Measurements from ENCODE around the gene SFMBT2. TPM values are rescaled to one million over a fixed set of nuclear protein-coding genes. Genes with fewer than 3 reads are reported as not detected.
"Not testable (repeated sequence)": the region's sequence is repeated elsewhere in the genome, so short reads cannot be mapped to it uniquely, and the experiment has no call there.

Gene SFMBT2
- total and polyA plus RNA-seq, 10 of the 15 experiments (the other 5 are each of a cell fraction or from before 2014, with no cell fraction given) = 2.8 to 29.6 (median 15.1) TPM

DNA sequence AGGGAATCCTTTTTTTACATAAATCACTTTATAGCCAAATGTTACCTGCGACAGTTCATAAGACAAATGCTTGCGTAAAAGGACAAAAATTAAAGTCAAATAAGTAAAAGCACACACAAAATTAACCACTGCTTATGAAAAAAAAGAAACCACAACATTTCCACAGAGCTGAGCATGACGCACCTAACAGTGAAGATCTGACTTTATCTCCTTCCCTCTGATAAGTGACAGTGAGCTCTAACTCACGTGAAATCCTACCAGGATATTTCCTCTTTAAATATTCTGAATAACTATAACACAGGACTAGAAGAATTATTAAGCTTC is 225.5 kb downstream of the SFMBT2 start:
- H3K4me3 ChIP-seq = no peak overlapping the region
- RAD21 ChIA-PET (ENCODE audit: unreplicated experiment) = no interaction called here
- CTCF ChIA-PET = no interaction called here
- DNase-seq (ENCODE audit: low read depth, low spot score) (no peak), FAIRE-seq (no peak), ATAC-seq (no peak)
- no peak overlapping the region for H2AFZ ChIP-seq (ENCODE audit: control insufficient read depth, low read depth, low read length)
- BruUV-seq (replicated peaks) = no TSS peak
- peaks cover 6% of the 10 kb centered on the region; the same call in 1 of the 2 replicates for H3K4me1 ChIP-seq (ENCODE audit: control insufficient read depth, insufficient read depth, low read length)
- TF ChIP-seq EED (IDR thresholded peaks at IDR 0.05; ENCODE audit: low read depth) (no peak), RUNX3 (IDR thresholded peaks at IDR 0.05; ENCODE audit: low read length) (peak; percentile 45)
- no peak overlapping the region; the same call in 1 of the 2 replicates for H3K4me2 ChIP-seq (ENCODE audit: control insufficient read depth, insufficient read depth)
- in situ Hi-C loops (cut with MboI) (no loop called here), intact Hi-C loops (cut with micrococcal nuclease; ENCODE audit: unreplicated experiment) (no loop called here)
- no peaks in the 10 kb centered on the region for H3K27me3 ChIP-seq (replicated peaks in 1 of 2; ENCODE audit: control insufficient read depth in 2 of 2, insufficient read depth in 2 of 2, low read length in 1 of 2)
- no peaks in the 10 kb centered on the region for H4K20me1 ChIP-seq (ENCODE audit: control insufficient read depth, insufficient read depth)
- H3K79me2 ChIP-seq (ENCODE audit: control insufficient read depth, insufficient read depth, low read length) = no peaks in the 10 kb centered on the region
- POLR2A ChIA-PET = no interaction called here
- H3K9ac ChIP-seq (ENCODE audit: control insufficient read depth, insufficient read depth, low read length) = no peak overlapping the region
- peak overlapping the region; percentile 78 for H3K27ac ChIP-seq (ENCODE audit: control insufficient read depth, insufficient read depth)
- SMC1A ChIA-PET (ENCODE audit: uncharacterized antibody, unreplicated experiment) = no interaction called here
- peaks cover 7% of the 10 kb centered on the region; the same call in 2 of the 3 replicates for H3K9me3 ChIP-seq (replicated peaks; ENCODE audit: control insufficient read depth, insufficient read depth, low read length)
- H3K36me3 ChIP-seq (ENCODE audit: control insufficient read depth in 2 of 2, insufficient read depth in 2 of 2, low read length in 1 of 2) = peaks cover 11 to 18% of the 10 kb centered on the region in 2 experiments; a peak in 3 of 4 replicates
- WGBS (ENCODE audit: insufficient coverage, insufficient replicate concordance, low lambda C conversion rate, missing lambda C conversion rate) = 52% methylated on average over 4 of the region's 4 CpGs

DNA sequence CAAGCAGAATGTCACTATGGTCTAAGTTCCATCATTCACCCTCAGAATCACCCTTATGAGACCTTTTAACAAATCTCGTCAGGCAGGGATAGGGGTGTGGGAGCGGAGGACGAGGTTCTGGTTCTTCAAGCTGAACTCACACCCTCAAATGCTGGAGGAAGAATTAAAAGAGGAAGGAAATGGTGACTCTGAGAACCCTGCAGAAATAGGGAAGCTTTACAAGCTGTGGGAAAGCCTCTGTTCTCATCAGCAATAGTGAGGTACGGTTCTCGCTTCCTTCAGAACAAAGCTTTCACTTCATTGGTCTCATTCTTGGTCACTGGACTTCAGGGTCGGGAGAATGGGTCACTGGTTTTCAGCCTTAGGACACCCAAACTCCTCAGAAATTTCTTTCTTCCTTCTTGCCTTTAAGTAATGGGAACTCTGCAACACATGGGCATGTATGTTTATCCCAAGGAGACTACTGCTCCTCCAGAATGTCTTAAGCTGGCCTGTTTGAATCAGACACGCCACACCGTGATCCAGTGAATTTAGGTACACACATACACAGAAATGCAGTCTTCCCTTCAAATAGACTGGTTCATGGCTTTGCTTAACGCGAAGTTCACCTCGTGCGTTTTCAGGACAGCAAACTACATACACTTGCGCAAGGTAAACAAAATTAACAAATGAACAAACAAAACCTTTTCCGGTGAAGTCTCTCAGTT is 226.0 kb downstream of the SFMBT2 start:
- SMC1A ChIA-PET (ENCODE audit: uncharacterized antibody, unreplicated experiment) = no interaction called here
- Histone ChIP-seq H3K36me3 (ENCODE audit: control insufficient read depth in 2 of 2, insufficient read depth in 2 of 2, low read length in 1 of 2) (peaks cover 11 to 18% of the 10 kb centered on the region in 2 experiments; a peak in 3 of 4 replicates), H4K20me1 (ENCODE audit: control insufficient read depth, insufficient read depth) (no peaks in the 10 kb centered on the region), H3K4me1 (ENCODE audit: control insufficient read depth, insufficient read depth, low read length) (peaks cover 6% of the 10 kb centered on the region; the same call in 1 of the 2 replicates), H3K27me3 (replicated peaks in 1 of 2; ENCODE audit: control insufficient read depth in 2 of 2, insufficient read depth in 2 of 2, low read length in 1 of 2) (no peaks in the 10 kb centered on the region), H3K4me3 (no peak overlapping the region), H2AFZ (ENCODE audit: control insufficient read depth, low read depth, low read length) (no peak overlapping the region), H3K9ac (ENCODE audit: control insufficient read depth, insufficient read depth, low read length) (no peak overlapping the region), H3K79me2 (ENCODE audit: control insufficient read depth, insufficient read depth, low read length) (no peaks in the 10 kb centered on the region), H3K4me2 (ENCODE audit: control insufficient read depth, insufficient read depth) (no peak overlapping the region; the same call in 1 of the 2 replicates), H3K9me3 (replicated peaks; ENCODE audit: control insufficient read depth, insufficient read depth, low read length) (peaks cover 7% of the 10 kb centered on the region; the same call in 2 of the 3 replicates), H3K27ac (ENCODE audit: control insufficient read depth, insufficient read depth) (peak overlapping the region; percentile 78)
- ATAC-seq (no peak), DNase-seq (ENCODE audit: low read depth, low spot score) (peak; percentile 59), FAIRE-seq (no peak)
- RAD21 ChIA-PET (ENCODE audit: unreplicated experiment) = no interaction called here
- intact Hi-C loops (cut with micrococcal nuclease; ENCODE audit: unreplicated experiment) = no loop called here
- CTCF ChIA-PET = no interaction called here
- POLR2A ChIA-PET = no interaction called here
- whole genome bisulfite sequencing (ENCODE audit: insufficient coverage, insufficient replicate concordance, low lambda C conversion rate, missing lambda C conversion rate) = 45% methylated on average over 14 of the region's 14 CpGs
- in situ Hi-C loops (cut with MboI) = no loop called here
- no TSS peak for BruUV-seq (replicated peaks)
- TF ChIP-seq SPI1 (IDR thresholded peaks at IDR 0.05; ENCODE audit: borderline replicate concordance, insufficient read depth, low read depth, low read length) (peak; percentile 26; the same call in 1 of the 2 replicates), PAX5 (IDR thresholded peaks at IDR 0.05; ENCODE audit: borderline replicate concordance, low read depth, low read length) (0 out of 2 replicates have a peak, but pooled peaks have one; percentile 19), GABPA (IDR thresholded peaks at IDR 0.05; ENCODE audit: low read depth) (no peak)

- H3K27me3 ChIP-seq (replicated peaks in 1 of 2; ENCODE audit: control insufficient read depth in 2 of 2, insufficient read depth in 2 of 2, low read length in 1 of 2); ATAC-seq; DNase-seq (ENCODE audit: low read depth, low spot score); SMC1A ChIA-PET (ENCODE audit: uncharacterized antibody, unreplicated experiment); H3K79me2 ChIP-seq (ENCODE audit: control insufficient read depth, insufficient read depth, low read length); H3K9me3 ChIP-seq (replicated peaks; ENCODE audit: control insufficient read depth, insufficient read depth, low read length); H4K20me1 ChIP-seq (ENCODE audit: control insufficient read depth, insufficient read depth); POLR2A ChIA-PET; H2AFZ ChIP-seq (ENCODE audit: control insufficient read depth, low read depth, low read length); H3K4me2 ChIP-seq (ENCODE audit: control insufficient read depth, insufficient read depth); H3K4me3 ChIP-seq; H3K9ac ChIP-seq (ENCODE audit: control insufficient read depth, insufficient read depth, low read length); in situ Hi-C loops (cut with MboI); RAD21 ChIA-PET (ENCODE audit: unreplicated experiment); CTCF ChIA-PET; intact Hi-C loops (cut with micrococcal nuclease; ENCODE audit: unreplicated experiment); FAIRE-seq; H3K4me1 ChIP-seq (ENCODE audit: control insufficient read depth, insufficient read depth, low read length): not testable (repeated sequence)
- peaks cover 9 to 18% of the 10 kb centered on the region in 2 experiments; a peak in 3 of 4 replicates for H3K36me3 ChIP-seq (ENCODE audit: control insufficient read depth in 2 of 2, insufficient read depth in 2 of 2, low read length in 1 of 2)
- WGBS (ENCODE audit: insufficient coverage, insufficient replicate concordance, low lambda C conversion rate, missing lambda C conversion rate) = 72% methylated on average over 2 of the region's 2 CpGs
- BruUV-seq (replicated peaks) = TSS peak; percentile 30
- peak overlapping the region; percentile 78; the same call in 1 of the 2 replicates for H3K27ac ChIP-seq (ENCODE audit: control insufficient read depth, insufficient read depth)
Observed at GRCh38 chr10:7184116-7184515, 226.7 kb downstream of the SFMBT2 start.
